Peyer's patch (tissue), 4 donors: ENCODE results near the gene PIGZ. TPM values are rescaled to one million over a fixed set of nuclear protein-coding genes. Genes with fewer than 3 reads are reported as not detected.

Experiments used
- DNase-seq, 3 donors: peaks; one replicate each; pipeline ENCODE4 v3.0.0-alpha.2; 2017 to 2019
- H3K27ac ChIP-seq, 4 donors: fragments of 200-600 bp; sonication (generic); one replicate each; pipeline ENCODE4 v1.5.1; 2016 to 2019
- H3K27me3 ChIP-seq, 2 donors: fragments of 200-600 bp; sonication (generic); one replicate each; pipeline ENCODE4 v1.5.1; 2019
- H3K36me3 ChIP-seq, 3 donors: fragments of 200-600 bp; sonication (generic); one replicate each; pipeline ENCODE4 v1.5.1; 2016 to 2019
- H3K4me1 ChIP-seq, 4 donors: fragments of 200-600 bp; sonication (generic); one replicate each; pipeline ENCODE4 v1.5.1; 2016 to 2019
- H3K4me3 ChIP-seq, 4 donors: fragments of 200-600 bp; sonication (generic); 1 replicate in 3 of 4; 2 replicates in 1 of 4; pipeline ENCODE4 v1.5.1; 2016 to 2019; ENCODE audit warnings: mild to moderate bottlenecking in 1 of 4
- H3K9me3 ChIP-seq, 4 donors: fragments of 200-600 bp; sonication (generic); one replicate each; pipeline ENCODE4 v1.5.1; 2016 to 2019; ENCODE audit warnings: mild to moderate bottlenecking in 1 of 4
- POLR2A ChIP-seq, 2 donors: fragments of 450-650 bp; IDR thresholded peaks; one replicate each; pipeline ENCODE4 v1.5.1; 2017; ENCODE audit warnings: antibody characterized with exemption in 2 of 2, mild to moderate bottlenecking in 2 of 2, moderate library complexity in 2 of 2
- total RNA-seq, 4 donors: library from RNA; depleted of rRNA; stranded (reverse); fragments of >200 nt; gene quantifications; one replicate each; pipeline ENCODE4 v1.1.0, GENCODE V29; 2016
- TF ChIP-seq, protein P1 (sequence below), 6 experiments: fragments of 450-650 bp in 4 of 6; fragments of 200-600 bp in 2 of 6; sonication (generic) in 1 of 6; IDR thresholded peaks; one replicate each; pipeline ENCODE4 v1.5.1; 2017 to 2019; ENCODE audit warnings: antibody characterized with exemption in 6 of 6, mild to moderate bottlenecking in 3 of 6, moderate library complexity in 1 of 6

PIGZ gene
- total RNA-seq, 4 donors from 2014 or later, result 5.0 to 212 (median 44.5) TPM

DNA sequence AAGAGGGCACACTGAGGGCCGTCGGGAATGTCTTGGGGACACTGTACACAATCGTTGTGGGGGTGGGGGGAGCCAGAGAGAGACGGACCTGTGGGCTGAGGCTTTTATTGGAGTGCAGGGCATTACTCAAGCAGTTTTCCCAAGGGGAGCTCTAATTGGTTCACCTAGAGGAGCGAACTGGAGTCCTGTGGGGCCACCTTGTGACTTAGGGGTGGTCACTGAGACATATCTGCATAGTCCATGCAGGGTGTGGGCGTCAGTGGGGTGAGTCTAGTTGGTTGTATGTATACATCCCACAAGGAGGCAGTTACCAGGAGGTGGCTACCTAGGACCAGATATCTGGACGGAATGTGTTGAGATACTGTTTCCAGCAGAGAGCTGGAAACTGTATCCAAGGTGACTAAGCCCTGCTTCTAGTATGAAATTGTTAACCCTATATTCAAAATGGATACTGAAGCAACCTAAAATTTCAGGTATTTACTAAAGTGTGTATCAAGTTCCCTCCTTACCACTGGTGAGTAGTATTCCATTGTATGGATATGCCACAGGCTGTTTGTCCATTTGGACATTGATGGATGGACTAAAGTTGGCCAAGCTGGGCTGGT is 2.6 kb upstream of the PIGZ start:
- Histone ChIP-seq H3K27me3 (no peaks in the 10 kb centered on the region), H3K4me3 (no peak overlapping the region), H3K9me3 (no peaks in the 10 kb centered on the region), H3K36me3 (peaks cover 0 to 11% (median 0%) of the 10 kb centered on the region in 3 donors), H3K4me1 (peaks cover 0 to 22% (median 5%) of the 10 kb centered on the region in 4 donors), H3K27ac (no peak overlapping the region)
- DNase-seq, result peak in 1 of 3 donors; percentile 44
- TF ChIP-seq, protein P1, sequence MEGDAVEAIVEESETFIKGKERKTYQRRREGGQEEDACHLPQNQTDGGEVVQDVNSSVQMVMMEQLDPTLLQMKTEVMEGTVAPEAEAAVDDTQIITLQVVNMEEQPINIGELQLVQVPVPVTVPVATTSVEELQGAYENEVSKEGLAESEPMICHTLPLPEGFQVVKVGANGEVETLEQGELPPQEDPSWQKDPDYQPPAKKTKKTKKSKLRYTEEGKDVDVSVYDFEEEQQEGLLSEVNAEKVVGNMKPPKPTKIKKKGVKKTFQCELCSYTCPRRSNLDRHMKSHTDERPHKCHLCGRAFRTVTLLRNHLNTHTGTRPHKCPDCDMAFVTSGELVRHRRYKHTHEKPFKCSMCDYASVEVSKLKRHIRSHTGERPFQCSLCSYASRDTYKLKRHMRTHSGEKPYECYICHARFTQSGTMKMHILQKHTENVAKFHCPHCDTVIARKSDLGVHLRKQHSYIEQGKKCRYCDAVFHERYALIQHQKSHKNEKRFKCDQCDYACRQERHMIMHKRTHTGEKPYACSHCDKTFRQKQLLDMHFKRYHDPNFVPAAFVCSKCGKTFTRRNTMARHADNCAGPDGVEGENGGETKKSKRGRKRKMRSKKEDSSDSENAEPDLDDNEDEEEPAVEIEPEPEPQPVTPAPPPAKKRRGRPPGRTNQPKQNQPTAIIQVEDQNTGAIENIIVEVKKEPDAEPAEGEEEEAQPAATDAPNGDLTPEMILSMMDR (IDR thresholded peaks at IDR 0.05), result no peak
- no peak for TF ChIP-seq POLR2A (IDR thresholded peaks at IDR 0.05)

DNA sequence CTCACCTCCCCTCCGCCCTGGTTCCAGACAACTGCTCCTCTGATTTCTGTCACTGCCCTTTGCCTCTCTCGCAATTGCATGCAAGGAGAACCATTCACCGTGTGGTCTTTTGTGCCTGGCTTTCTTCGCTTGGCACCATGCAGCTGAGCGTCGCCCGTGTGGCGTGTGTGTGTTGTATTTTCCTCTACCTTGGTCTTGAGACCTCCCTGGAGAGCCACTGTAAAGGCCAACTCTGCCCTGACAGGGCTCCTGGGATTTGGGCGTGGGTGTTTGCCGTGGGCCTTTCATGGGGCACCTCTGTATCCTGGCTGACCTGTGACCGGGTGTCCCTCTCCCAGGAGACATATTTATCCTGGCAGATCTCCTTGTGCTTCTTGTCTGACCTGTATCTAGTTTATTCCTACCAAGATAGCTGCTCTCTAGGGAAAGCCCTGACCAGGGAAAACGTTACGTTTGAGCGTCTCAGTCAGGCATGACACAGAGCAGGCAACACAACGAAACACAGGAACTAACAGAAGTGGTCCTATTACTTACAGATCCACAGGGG is 2.0 kb upstream of the PIGZ start:
- H3K4me3 ChIP-seq, result no peak overlapping the region
- TF ChIP-seq, protein P1 (IDR thresholded peaks at IDR 0.05), result no peak
- no peak for TF ChIP-seq POLR2A (IDR thresholded peaks at IDR 0.05)
- H3K9me3 ChIP-seq, result no peaks in the 10 kb centered on the region
- no peaks in the 10 kb centered on the region for H3K27me3 ChIP-seq
- peaks cover 0 to 22% (median 5%) of the 10 kb centered on the region in 4 donors for H3K4me1 ChIP-seq
- no peak overlapping the region for H3K27ac ChIP-seq
- DNase-seq, result no peak
- peaks cover 0 to 15% (median 0%) of the 10 kb centered on the region in 3 donors for H3K36me3 ChIP-seq

GRCh38 chr3:196969660-196970546 is 1.3 kb upstream of the PIGZ start:
- TF ChIP-seq, protein P1 (IDR thresholded peaks at IDR 0.05), result peak; percentile 75 to 97 (median 95)
- TF ChIP-seq POLR2A (IDR thresholded peaks at IDR 0.05), result no peak
- peak; percentile 39 to 84 (median 77) for DNase-seq
- H3K27me3 ChIP-seq, result no peaks in the 10 kb centered on the region
- H3K9me3 ChIP-seq, result no peaks in the 10 kb centered on the region
- peaks cover 0 to 22% (median 5%) of the 10 kb centered on the region in 4 donors for H3K4me1 ChIP-seq
- peak overlapping the region; percentile 67 to 92 (median 84) for H3K4me3 ChIP-seq
- peak overlapping the region; percentile 65 to 85 (median 78) for H3K27ac ChIP-seq
- H3K36me3 ChIP-seq, result peaks cover 0 to 22% (median 0%) of the 10 kb centered on the region in 3 donors

GRCh38 chr3:196969134-196969659 is 564 bp upstream of the PIGZ start:
- H3K36me3 ChIP-seq, result peaks cover 0 to 25% (median 0%) of the 10 kb centered on the region in 3 donors
- H3K4me3 ChIP-seq, result peak overlapping the region; percentile 67 to 92 (median 84)
- peak; percentile 39 to 65 (median 65) for DNase-seq
- H3K27me3 ChIP-seq, result no peaks in the 10 kb centered on the region
- H3K9me3 ChIP-seq, result no peaks in the 10 kb centered on the region
- TF ChIP-seq, protein P1 (IDR thresholded peaks at IDR 0.05), result no peak
- TF ChIP-seq POLR2A (IDR thresholded peaks at IDR 0.05), result no peak
- H3K4me1 ChIP-seq, result peaks cover 0 to 22% (median 5%) of the 10 kb centered on the region in 4 donors
- H3K27ac ChIP-seq, result peak overlapping the region; percentile 65 to 85 (median 78)
